Stimulated activated CD8-positive, alpha-beta memory T cell treated with anti-CD3 and anti-CD28 coated beads, Interleukin-15, amount 100 ng/mL, for 24 hours (primary cell): ENCODE data around the gene DNMT3A.
"Not testable (repeated sequence)": the region's sequence is repeated elsewhere in the genome, so short reads cannot be mapped to it uniquely, and the experiment has no call there.

ENCODE experiments used
- DNase-seq: peaks from one replicate; pipeline ENCODE4 v3.0.0-alpha.2; 2020; ENCODE audit warnings: low read depth

Gene DNMT3A

GRCh38 chr2:25233916-25234605 is 107.7 kb downstream of the DNMT3A start:
- no peak for DNase-seq

GRCh38 chr2:25232248-25232825 is 109.4 kb downstream of the DNMT3A start:
- DNase-seq: no peak

GRCh38 chr2:25230948-25231311 is 110.8 kb downstream of the DNMT3A start:
- no peak for DNase-seq

GRCh38 chr2:25230198-25230947 is 111.4 kb downstream of the DNMT3A start:
- no peak for DNase-seq

- DNase-seq: no peak
Observed at GRCh38 chr2:25229279-25230197, 112.2 kb downstream of the DNMT3A start.

- no peak for DNase-seq
Observed at GRCh38 chr2:25228848-25229278, 112.9 kb downstream of the DNMT3A start.

GRCh38 chr2:25227576-25227975 is 114.1 kb downstream of the DNMT3A start:
- no peak for DNase-seq

- no peak for DNase-seq
Observed at GRCh38 chr2:25226827-25227226, 114.9 kb downstream of the DNMT3A start.

GRCh38 chr2:25222477-25223121 is 119.1 kb downstream of the DNMT3A start:
- no peak for DNase-seq

GRCh38 chr2:25221579-25221978 is 120.1 kb downstream of the DNMT3A start:
- DNase-seq: no peak

GRCh38 chr2:25220313-25220712 is 121.4 kb downstream of the DNMT3A start:
- no peak for DNase-seq

GRCh38 chr2:25219621-25220020 is 122.1 kb downstream of the DNMT3A start:
- no peak for DNase-seq

GRCh38 chr2:25218100-25218499 is 123.6 kb downstream of the DNMT3A start:
- DNase-seq: no peak

- DNase-seq: peak; percentile 76
Observed at GRCh38 chr2:25215948-25216679, 125.6 kb downstream of the DNMT3A start.

GRCh38 chr2:25215232-25215631 is 126.5 kb downstream of the DNMT3A start:
- DNase-seq: no peak

GRCh38 chr2:25213229-25213628 is 128.5 kb downstream of the DNMT3A start:
- no peak for DNase-seq

- not testable (repeated sequence) for DNase-seq
Observed at GRCh38 chr2:25210923-25211322, 130.8 kb downstream of the DNMT3A start.

- DNase-seq: no peak
Observed at GRCh38 chr2:25207078-25207545, 134.6 kb downstream of the DNMT3A start.

- no peak for DNase-seq
Observed at GRCh38 chr2:25204190-25204838, 137.4 kb downstream of the DNMT3A start.

GRCh38 chr2:25202275-25202674 is 139.4 kb downstream of the DNMT3A start:
- no peak for DNase-seq
